ENCODE results near the gene DNAJC7. TPM values are rescaled to one million over a fixed set of nuclear protein-coding genes. Genes with fewer than 3 reads are reported as not detected.
A peak's percentile ranks its signal among the peaks of the same experiment; 100 is the strongest.

The DNAJC7 gene
- total RNA-seq, 2 donors from 2014 or later: 112 to 116 TPM

- Mint-ChIP-seq H3K36me3 (ENCODE audit: low read depth) (no peaks in the 10 kb centered on the region), H3K4me1 (peaks cover 26% of the 10 kb centered on the region), H3K9me3 (no peaks in the 10 kb centered on the region), H3K4me3 (peak overlapping the region; percentile 74), H3K27ac (no peak overlapping the region), H3K27me3 (ENCODE audit: insufficient read depth) (peaks cover 28% of the 10 kb centered on the region)
- TF ChIP-seq CTCF (conservative IDR thresholded peaks at IDR 0.05): no peak
- H3K27me3 ChIP-seq (ENCODE audit: control insufficient read depth, insufficient read depth, low read length, poor library complexity, severe bottlenecking): no peaks in the 10 kb centered on the region
- no peak overlapping the region for H3K27ac ChIP-seq (ENCODE audit: low read depth, low read length)
- H3K9me3 ChIP-seq (ENCODE audit: control insufficient read depth, low read length): no peaks in the 10 kb centered on the region
- no peaks in the 10 kb centered on the region for H3K36me3 ChIP-seq (ENCODE audit: control insufficient read depth, insufficient read depth, low read length)
- no peak overlapping the region for H3K9ac ChIP-seq (ENCODE audit: extremely low read depth, low read length, poor library complexity, severe bottlenecking)
- peaks cover 4% of the 10 kb centered on the region for H3K4me1 ChIP-seq (ENCODE audit: control insufficient read depth, insufficient read depth, low read length)
- WGBS, 2 experiments (ENCODE audit: insufficient coverage in 1 of 2, insufficient read length in 1 of 2): 6 to 8% methylated on average over 5 to 7 of the region's 7 CpGs
- DNase-seq: no peak
- H3K4me3 ChIP-seq (ENCODE audit: low read length): peak overlapping the region; percentile 79
Measured at GRCh38 chr17:42049834-42050392, 32.7 kb upstream of the DNAJC7 start.

- Mint-ChIP-seq H3K9me3 (no peaks in the 10 kb centered on the region), H3K4me1 (peaks cover 13% of the 10 kb centered on the region), H3K4me3 (no peak overlapping the region), H3K27ac (no peak overlapping the region), H3K36me3 (ENCODE audit: low read depth) (no peaks in the 10 kb centered on the region), H3K27me3 (ENCODE audit: insufficient read depth) (peaks cover 14% of the 10 kb centered on the region)
- H3K27ac ChIP-seq (ENCODE audit: low read depth, low read length): no peak overlapping the region
- DNase-seq: no peak
- H3K9me3 ChIP-seq (ENCODE audit: control insufficient read depth, low read length): no peaks in the 10 kb centered on the region
- no peaks in the 10 kb centered on the region for H3K36me3 ChIP-seq (ENCODE audit: control insufficient read depth, insufficient read depth, low read length)
- TF ChIP-seq CTCF (conservative IDR thresholded peaks at IDR 0.05): no peak
- H3K4me3 ChIP-seq (ENCODE audit: low read length): no peak overlapping the region
- no peak overlapping the region for H3K9ac ChIP-seq (ENCODE audit: extremely low read depth, low read length, poor library complexity, severe bottlenecking)
- H3K4me1 ChIP-seq (ENCODE audit: control insufficient read depth, insufficient read depth, low read length): peaks cover 4% of the 10 kb centered on the region
- H3K27me3 ChIP-seq (ENCODE audit: control insufficient read depth, insufficient read depth, low read length, poor library complexity, severe bottlenecking): no peaks in the 10 kb centered on the region
- 85% methylated on average over 9 to 10 of the region's 12 CpGs for WGBS, 2 experiments (ENCODE audit: insufficient coverage in 1 of 2, insufficient read length in 1 of 2)
Measured at GRCh38 chr17:42047343-42047742, 30.1 kb upstream of the DNAJC7 start.

GRCh38 chr17:42045719-42046118 lies 28.5 kb upstream of the DNAJC7 start:
- Mint-ChIP-seq H3K4me3 (no peak overlapping the region), H3K9me3 (no peaks in the 10 kb centered on the region), H3K27me3 (ENCODE audit: insufficient read depth) (peaks cover 2% of the 10 kb centered on the region), H3K36me3 (ENCODE audit: low read depth) (no peaks in the 10 kb centered on the region), H3K27ac (no peak overlapping the region), H3K4me1 (peaks cover 3% of the 10 kb centered on the region)
- Histone ChIP-seq H3K27me3 (ENCODE audit: control insufficient read depth, insufficient read depth, low read length, poor library complexity, severe bottlenecking) (no peaks in the 10 kb centered on the region), H3K4me1 (ENCODE audit: control insufficient read depth, insufficient read depth, low read length) (no peaks in the 10 kb centered on the region), H3K9ac (ENCODE audit: extremely low read depth, low read length, poor library complexity, severe bottlenecking) (no peak overlapping the region), H3K4me3 (ENCODE audit: low read length) (no peak overlapping the region), H3K36me3 (ENCODE audit: control insufficient read depth, insufficient read depth, low read length) (no peaks in the 10 kb centered on the region), H3K27ac (ENCODE audit: low read depth, low read length) (no peak overlapping the region), H3K9me3 (ENCODE audit: control insufficient read depth, low read length) (no peaks in the 10 kb centered on the region)
- 73 to 90% methylated on average over 1 of the region's 1 CpG for WGBS, 2 experiments (ENCODE audit: insufficient coverage in 1 of 2, insufficient read length in 1 of 2)
- DNase-seq: no peak
- TF ChIP-seq CTCF (conservative IDR thresholded peaks at IDR 0.05): no peak

Data from endodermal cell (in vitro differentiated cells).